GM23338 (cell line): Measurements from ENCODE around the gene CDON. TPM values are rescaled to one million over a fixed set of nuclear protein-coding genes. Genes with fewer than 3 reads are reported as not detected.

Experiments
- ATAC-seq: fragments of 200-7000 bp; cut with Tn5 transposase; 3 replicates; pipeline ENCODE4 v1.9.1; 2020
- DNase-seq: peaks from one replicate; pipeline ENCODE4 v3.0.0-alpha.2; 2015; ENCODE audit warnings: low spot score
- H2AFZ ChIP-seq: fragments of 200-600 bp; sonication (generic); 2 replicates; pipeline ENCODE4 v1.8.0; 2016; ENCODE audit warnings: antibody characterized with exemption, mild to moderate bottlenecking, moderate library complexity
- H3F3A ChIP-seq: fragments of 200-600 bp; sonication (generic); replicated peaks from 2 replicates; pipeline ENCODE4 v1.8.0; 2017; ENCODE audit warnings: antibody characterized with exemption, mixed run types, low read depth
- H3K27ac ChIP-seq: fragments of 200-600 bp; sonication (generic); 2 replicates; pipeline ENCODE4 v1.6.1; 2016; ENCODE audit warnings: low read depth
- H3K27me3 ChIP-seq: fragments of 200-600 bp; sonication (generic); 2 replicates; pipeline ENCODE4 v1.8.0; 2016; ENCODE audit warnings: mild to moderate bottlenecking, mixed run types, moderate library complexity; ENCODE audit not compliant: insufficient read depth
- H3K36me3 ChIP-seq: fragments of 200-600 bp; sonication (generic); 2 replicates; pipeline ENCODE4 v1.8.0; 2016; ENCODE audit warnings: mild to moderate bottlenecking; ENCODE audit not compliant: insufficient read depth
- H3K4me1 ChIP-seq: fragments of 200-600 bp; sonication (generic); 2 replicates; pipeline ENCODE4 v1.8.0; 2016; ENCODE audit warnings: mild to moderate bottlenecking, moderate library complexity; ENCODE audit not compliant: insufficient read depth
- H3K4me2 ChIP-seq: fragments of 200-600 bp; sonication (generic); 2 replicates; pipeline ENCODE4 v1.7.1; 2017; ENCODE audit warnings: mixed run types
- H3K4me3 ChIP-seq: fragments of 200-600 bp; sonication (generic); 2 replicates; pipeline ENCODE4 v1.6.1; 2016; ENCODE audit warnings: mixed run types
- H3K79me2 ChIP-seq: fragments of 200-600 bp; sonication (generic); replicated peaks from 2 replicates; pipeline ENCODE4 v1.8.0; 2017; ENCODE audit warnings: mild to moderate bottlenecking; ENCODE audit not compliant: insufficient read depth
- H3K9me2 ChIP-seq: fragments of 200-600 bp; sonication (generic); 2 replicates; pipeline ENCODE4 v1.8.0; 2017; ENCODE audit not compliant: insufficient read depth
- H4K20me1 ChIP-seq: fragments of 200-600 bp; sonication (generic); replicated peaks from 2 replicates; pipeline ENCODE4 v1.8.0; 2017; ENCODE audit warnings: mild to moderate bottlenecking; ENCODE audit not compliant: insufficient read depth
- H3K27ac Mint-ChIP-seq: 2 replicates; pipeline ENCODE4 v1.8.0; 2020; ENCODE audit warnings: inconsistent platforms, mild to moderate bottlenecking, moderate library complexity, mixed read lengths
- H3K27me3 Mint-ChIP-seq: 3 replicates; pipeline ENCODE4 v1.8.0; 2022; ENCODE audit warnings: low read depth, mild to moderate bottlenecking, moderate library complexity, mixed read lengths, inconsistent platforms; ENCODE audit not compliant: insufficient read depth, poor library complexity
- H3K36me3 Mint-ChIP-seq: 3 replicates; pipeline ENCODE4 v1.8.0; 2021; ENCODE audit warnings: low read depth, mild to moderate bottlenecking, inconsistent platforms, moderate library complexity, mixed read lengths
- H3K4me1 Mint-ChIP-seq: 3 replicates; pipeline ENCODE4 v1.8.0; 2020; ENCODE audit warnings: mild to moderate bottlenecking, inconsistent platforms, mixed read lengths
- H3K4me3 Mint-ChIP-seq: 3 replicates; pipeline ENCODE4 v1.8.0; 2021; ENCODE audit warnings: moderate library complexity, mild to moderate bottlenecking, inconsistent platforms, mixed read lengths
- H3K9me3 Mint-ChIP-seq: 3 replicates; pipeline ENCODE4 v1.8.0; 2020; ENCODE audit warnings: moderate library complexity, mild to moderate bottlenecking, inconsistent platforms, mixed read lengths
- CREB1 ChIP-seq: fragments of 250-450 bp; sonication (Bioruptor Pico); IDR thresholded peaks from 2 replicates; pipeline ENCODE4 v1.5.0; 2020; ENCODE audit warnings: low read depth, mild to moderate bottlenecking, moderate library complexity
- CTCF ChIP-seq, 2 experiments: fragments of 200-600 bp in 1 of 2; sonication (generic) in 1 of 2; conservative IDR thresholded peaks; 2 replicates each; pipeline versions ENCODE4 v1.5.1 to v1.6.1; 2016 to 2017; ENCODE audit warnings: antibody characterized with exemption in 2 of 2, low read depth in 2 of 2, mild to moderate bottlenecking in 2 of 2, moderate library complexity in 1 of 2
- ETS1 ChIP-seq: IDR thresholded peaks from 2 replicates; pipeline ENCODE4 v1.6.1; 2016; ENCODE audit warnings: antibody characterized with exemption
- EZH2 ChIP-seq: fragments of 200-600 bp; sonication (generic); IDR thresholded peaks from one replicate; pipeline ENCODE4 v1.8.0; 2017; ENCODE audit warnings: antibody characterized with exemption, mild to moderate bottlenecking, low read depth; ENCODE audit not compliant: unreplicated experiment
- EZH2phosphoT487 ChIP-seq: fragments of 200-600 bp; sonication (generic); IDR thresholded peaks from one replicate; pipeline ENCODE4 v1.8.1; 2018; ENCODE audit warnings: antibody characterized with exemption; ENCODE audit not compliant: unreplicated experiment
- JUNB ChIP-seq: IDR thresholded peaks from one replicate; pipeline ENCODE4 v1.6.1; 2016; ENCODE audit warnings: antibody characterized with exemption; ENCODE audit not compliant: unreplicated experiment
- NANOG ChIP-seq: IDR thresholded peaks from 2 replicates; pipeline ENCODE4 v1.6.1; 2016; ENCODE audit warnings: antibody characterized with exemption, borderline replicate concordance
- POLR2AphosphoS5 ChIP-seq: IDR thresholded peaks from 2 replicates; pipeline ENCODE4 v1.6.1; 2016; ENCODE audit warnings: antibody characterized with exemption, low read depth
- REST ChIP-seq: IDR thresholded peaks from one replicate; pipeline ENCODE4 v1.6.1; 2018; ENCODE audit warnings: antibody characterized with exemption; ENCODE audit not compliant: unreplicated experiment
- STAT1 ChIP-seq: IDR thresholded peaks from one replicate; pipeline ENCODE4 v1.6.1; 2016; ENCODE audit warnings: antibody characterized with exemption; ENCODE audit not compliant: unreplicated experiment
- ZNF114 ChIP-seq: fragments of 250-450 bp; sonication (Bioruptor Pico); IDR thresholded peaks from 2 replicates; pipeline ENCODE4 v1.5.0; 2020; ENCODE audit warnings: mild to moderate bottlenecking, moderate library complexity
- ZNF331 ChIP-seq: fragments of 250-450 bp; sonication (Bioruptor Pico); IDR thresholded peaks from 2 replicates; pipeline ENCODE4 v1.5.0; 2020; ENCODE audit warnings: low read depth, mild to moderate bottlenecking, moderate library complexity
- ZNF462 ChIP-seq: fragments of 250-450 bp; sonication (Bioruptor Pico); IDR thresholded peaks from 2 replicates; pipeline ENCODE4 v1.5.0; 2020; ENCODE audit warnings: mild to moderate bottlenecking, moderate library complexity
- polyA plus RNA-seq: library from polyadenylated mRNA; unstranded; fragments of >200 nt; fragmentation: Nextera tagmentation; extraction: Ambion mirVana; gene quantifications from 2 replicates; pipeline ENCODE4 v1.2.1, GENCODE V29; 2016
- total RNA-seq: library from RNA; depleted of rRNA; stranded (reverse); fragments of >200 nt; shearing (Covaris generic); gene quantifications from 2 replicates; pipeline ENCODE4 v1.2.3, GENCODE V29; 2014

The CDON gene
- total and polyA plus RNA-seq, 2 experiments from 2014 or later, result 4.1 to 35.5 TPM

GRCh38 chr11:126103150-126103549 lies 40.5 kb upstream of the CDON start:
- Histone ChIP-seq H3K27ac (no peak overlapping the region), H2AFZ (no peak overlapping the region), H3K4me1 (peaks cover 42% of the 10 kb centered on the region), H3F3A (no peaks in the 10 kb centered on the region; the same call in 1 of the 2 replicates), H4K20me1 (no peaks in the 10 kb centered on the region), H3K4me2 (no peak overlapping the region), H3K4me3 (no peak overlapping the region), H3K36me3 (no peaks in the 10 kb centered on the region), H3K9me2 (peaks cover 5% of the 10 kb centered on the region; the same call in 1 of the 2 replicates), H3K27me3 (no peaks in the 10 kb centered on the region), H3K79me2 (no peaks in the 10 kb centered on the region)
- ATAC-seq (no peak), DNase-seq (no peak)
- Mint-ChIP-seq H3K4me3 (no peak overlapping the region), H3K27ac (no peak overlapping the region), H3K27me3 (peaks cover 18% of the 10 kb centered on the region), H3K9me3 (no peaks in the 10 kb centered on the region; the same call in 2 of the 3 replicates), H3K4me1 (peaks cover 66% of the 10 kb centered on the region), H3K36me3 (no peaks in the 10 kb centered on the region)
- TF ChIP-seq EZH2 (no peak), ZNF462 (CRISPR knock-in tag) (no peak), ZNF331 (CRISPR knock-in tag) (no peak), NANOG (no peak), CTCF (conservative IDR thresholded peaks at IDR 0.05; ENCODE audit: low read depth in 2 of 2) (no peak), JUNB (no peak), EZH2phosphoT487 (no peak), REST (no peak), CREB1 (CRISPR knock-in tag) (no peak), ZNF114 (CRISPR knock-in tag) (no peak), POLR2AphosphoS5 (no peak), STAT1 (no peak), ETS1 (no peak)
